WI38 (cell line): Measurements from ENCODE around the gene MYO3B.
"Not testable (repeated sequence)": the region's sequence is repeated elsewhere in the genome, so short reads cannot be mapped to it uniquely, and the experiment has no call there.

Source experiments
- H3K4me3 ChIP-seq: 2 replicates; pipeline ENCODE4 v1.5.1; 2011; ENCODE audit warnings: low read depth, mild to moderate bottlenecking, control low read depth, low read length
- CTCF ChIP-seq: IDR thresholded peaks from 2 replicates; pipeline ENCODE4 v1.5.1; 2012; ENCODE audit warnings: low read depth, mild to moderate bottlenecking, control low read depth, low read length

Gene MYO3B

GRCh38 chr2:170339750-170340692 lies 162.1 kb downstream of the MYO3B start:
- TF ChIP-seq CTCF = no peak
- no peak overlapping the region for H3K4me3 ChIP-seq

- no peak for TF ChIP-seq CTCF
- H3K4me3 ChIP-seq = no peak overlapping the region
Observed at GRCh38 chr2:170340693-170341068, 162.7 kb downstream of the MYO3B start.

GRCh38 chr2:170341684-170342623 lies 164.0 kb downstream of the MYO3B start:
- H3K4me3 ChIP-seq = no peak overlapping the region
- TF ChIP-seq CTCF = no peak

GRCh38 chr2:170344663-170345346 lies 166.9 kb downstream of the MYO3B start:
- TF ChIP-seq CTCF = no peak
- no peak overlapping the region for H3K4me3 ChIP-seq

GRCh38 chr2:170345607-170346006 lies 167.7 kb downstream of the MYO3B start:
- TF ChIP-seq CTCF = no peak
- H3K4me3 ChIP-seq = no peak overlapping the region

GRCh38 chr2:170349269-170349668 lies 171.3 kb downstream of the MYO3B start:
- not testable (repeated sequence) for H3K4me3 ChIP-seq
